Activated T-cell treated with anti-CD3 and anti-CD28 coated beads for 24 hours (primary cell): ENCODE measurements around the gene CASP8.
A peak's percentile ranks its signal among the peaks of the same experiment; 100 is the strongest.
"Not testable (repeated sequence)": the region's sequence is repeated elsewhere in the genome, so short reads cannot be mapped to it uniquely, and the experiment has no call there.

Experiments
- DNase-seq: peaks from one replicate; pipeline ENCODE4 v3.0.0-alpha.2; 2020; ENCODE audit warnings: low read depth

Gene CASP8

GRCh38 chr2:201260302-201260800 lies at the start of gene CASP8:
Gene CASP8, plus strand, starts transcription at chr2:201260536. Its CDS starts 5,951 bp downstream, at chr2:201266487.
- DNase-seq = peak; percentile 53

- no peak for DNase-seq
These were observed 44.4 kb upstream of the CASP8 start for GRCh38 chr2:201215963-201216362.

- no peak for DNase-seq
These were observed 43.4 kb upstream of the CASP8 start for GRCh38 chr2:201216918-201217317.

GRCh38 chr2:201218780-201219179 lies 41.6 kb upstream of the CASP8 start:
- DNase-seq = no peak

- no peak for DNase-seq
These were observed 40.8 kb upstream of the CASP8 start for GRCh38 chr2:201219328-201220096.

- no peak for DNase-seq
These were observed 40.2 kb upstream of the CASP8 start for GRCh38 chr2:201220102-201220570.

GRCh38 chr2:201223089-201224073 lies 37.0 kb upstream of the CASP8 start:
- DNase-seq = no peak

- no peak for DNase-seq
These were observed 31.9 kb upstream of the CASP8 start for GRCh38 chr2:201228271-201228911.

- DNase-seq = no peak
These were observed 31.4 kb upstream of the CASP8 start for GRCh38 chr2:201228912-201229290.

- DNase-seq = peak; percentile 88
These were observed 28.4 kb upstream of the CASP8 start for GRCh38 chr2:201231781-201232466.

GRCh38 chr2:201232467-201232815 lies 27.9 kb upstream of the CASP8 start:
- no peak for DNase-seq

GRCh38 chr2:201233192-201233811 lies 27.0 kb upstream of the CASP8 start:
- peak; percentile 84 for DNase-seq

- no peak for DNase-seq
These were observed 26.3 kb upstream of the CASP8 start for GRCh38 chr2:201233812-201234662.

- no peak for DNase-seq
These were observed 25.6 kb upstream of the CASP8 start for GRCh38 chr2:201234663-201235135.

GRCh38 chr2:201235860-201236811 lies 24.2 kb upstream of the CASP8 start:
- no peak for DNase-seq

GRCh38 chr2:201237486-201238123 lies 22.7 kb upstream of the CASP8 start:
- no peak for DNase-seq

- not testable (repeated sequence) for DNase-seq
These were observed 21.0 kb upstream of the CASP8 start for GRCh38 chr2:201239167-201239935.
